Measurements from ENCODE around the gene CRB1. TPM values are rescaled to one million over a fixed set of nuclear protein-coding genes. Genes with fewer than 3 reads are reported as not detected.

The CRB1 gene
- total RNA-seq, 1 donor from 2014 or later: not detected

DNA sequence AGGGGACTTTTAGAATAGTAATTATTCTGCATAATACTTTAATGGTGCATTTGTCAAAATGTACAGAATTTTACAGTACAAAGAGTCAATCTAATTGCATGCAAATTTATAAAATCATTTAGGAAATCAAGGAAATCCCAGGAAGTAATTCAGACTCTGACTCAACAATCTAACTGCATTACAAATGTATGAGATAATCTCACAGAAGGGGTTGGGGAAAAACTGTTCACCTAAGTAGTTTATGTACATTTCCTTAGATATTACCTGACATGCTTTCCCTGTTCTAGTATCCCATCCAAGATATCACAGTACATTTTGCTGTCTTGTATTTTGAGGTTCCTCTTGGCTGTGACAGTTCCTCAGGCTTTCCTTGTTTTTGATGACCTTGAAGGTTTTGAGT is 4.7 kb downstream of the CRB1 start:
- intact Hi-C loops (cut with micrococcal nuclease): no loop called here
- DNase-seq: no peak
- no peak overlapping the region for H3K4me3 Mint-ChIP-seq
- no peaks in the 10 kb centered on the region for H3K4me1 Mint-ChIP-seq
- H3K36me3 Mint-ChIP-seq (ENCODE audit: low read depth): no peaks in the 10 kb centered on the region
- peaks cover 6% of the 10 kb centered on the region for H3K27me3 Mint-ChIP-seq
- no peak overlapping the region for H3K27ac Mint-ChIP-seq
- H3K9me3 Mint-ChIP-seq: no peaks in the 10 kb centered on the region

GRCh38 chr1:197277166-197277565 is 9.1 kb downstream of the CRB1 start:
- Mint-ChIP-seq H3K4me3 (no peak overlapping the region), H3K36me3 (ENCODE audit: low read depth) (no peaks in the 10 kb centered on the region), H3K27me3 (peaks cover 10% of the 10 kb centered on the region), H3K9me3 (no peaks in the 10 kb centered on the region), H3K27ac (no peak overlapping the region), H3K4me1 (no peaks in the 10 kb centered on the region)
- intact Hi-C loops (cut with micrococcal nuclease): no loop called here
- DNase-seq: no peak

- Mint-ChIP-seq H3K9me3 (no peaks in the 10 kb centered on the region), H3K4me3 (no peak overlapping the region), H3K4me1 (peaks cover 1% of the 10 kb centered on the region), H3K36me3 (ENCODE audit: low read depth) (no peaks in the 10 kb centered on the region), H3K27me3 (peaks cover 12% of the 10 kb centered on the region), H3K27ac (no peak overlapping the region)
- DNase-seq: no peak
- intact Hi-C loops (cut with micrococcal nuclease): no loop called here
These were observed 16.3 kb downstream of the CRB1 start for GRCh38 chr1:197284325-197284724.

DNA sequence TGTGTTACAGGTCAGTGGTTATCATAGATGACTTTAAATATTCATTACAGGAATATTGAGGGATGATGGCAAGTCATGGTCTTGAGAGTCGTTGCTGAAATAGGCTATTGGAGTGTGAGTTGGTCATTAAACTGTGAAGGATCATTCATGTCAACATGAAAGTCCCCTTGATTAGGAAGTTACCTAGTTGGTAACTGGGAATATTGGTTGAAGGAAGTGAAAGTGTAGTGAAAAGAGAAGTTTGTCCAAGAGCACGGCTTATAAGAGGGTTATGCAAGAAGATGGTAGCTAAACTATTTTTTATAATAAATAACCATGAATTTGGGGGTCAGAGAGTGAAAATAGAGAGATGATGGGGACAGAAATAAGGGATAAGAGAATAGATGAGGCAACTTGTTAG is 16.9 kb downstream of the CRB1 start:
- Mint-ChIP-seq H3K4me3 (no peak overlapping the region), H3K27me3 (peaks cover 12% of the 10 kb centered on the region), H3K9me3 (no peaks in the 10 kb centered on the region), H3K36me3 (ENCODE audit: low read depth) (no peaks in the 10 kb centered on the region), H3K27ac (no peak overlapping the region), H3K4me1 (peaks cover 1% of the 10 kb centered on the region)
- DNase-seq: no peak
- intact Hi-C loops (cut with micrococcal nuclease): no loop called here

GRCh38 chr1:197285526-197286205 is 17.6 kb downstream of the CRB1 start:
- intact Hi-C loops (cut with micrococcal nuclease): no loop called here
- DNase-seq: no peak
- Mint-ChIP-seq H3K36me3 (ENCODE audit: low read depth) (no peaks in the 10 kb centered on the region), H3K27ac (no peak overlapping the region), H3K9me3 (no peaks in the 10 kb centered on the region), H3K27me3 (peaks cover 10% of the 10 kb centered on the region), H3K4me1 (peaks cover 1% of the 10 kb centered on the region), H3K4me3 (no peak overlapping the region)

DNA sequence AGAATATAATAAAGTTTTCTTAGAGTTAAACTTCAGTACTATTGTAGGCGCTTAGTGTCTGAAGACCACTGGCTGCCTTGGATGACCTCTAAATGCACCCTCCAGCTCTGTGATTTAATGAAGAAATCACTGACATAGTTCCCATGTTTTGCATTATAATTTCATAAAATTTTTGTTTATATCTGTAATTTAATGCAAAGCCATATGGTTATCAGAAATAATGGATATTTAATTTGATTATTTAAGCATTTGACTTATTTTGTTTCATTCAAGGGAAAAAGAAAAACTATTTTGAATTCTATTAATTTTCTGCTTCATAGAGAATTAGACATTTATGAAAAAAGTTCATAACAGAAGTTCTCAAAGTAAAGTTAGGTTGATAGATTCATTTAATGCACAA is 18.6 kb downstream of the CRB1 start:
- Mint-ChIP-seq H3K27me3 (peaks cover 9% of the 10 kb centered on the region), H3K9me3 (no peaks in the 10 kb centered on the region), H3K4me3 (no peak overlapping the region), H3K4me1 (peaks cover 1% of the 10 kb centered on the region), H3K36me3 (ENCODE audit: low read depth) (no peaks in the 10 kb centered on the region), H3K27ac (no peak overlapping the region)
- intact Hi-C loops (cut with micrococcal nuclease): no loop called here
- no peak for DNase-seq

- Mint-ChIP-seq H3K4me1 (peaks cover 1% of the 10 kb centered on the region), H3K27ac (no peak overlapping the region), H3K27me3 (peaks cover 10% of the 10 kb centered on the region), H3K4me3 (no peak overlapping the region), H3K9me3 (peaks cover under 1% of the 10 kb centered on the region), H3K36me3 (ENCODE audit: low read depth) (no peaks in the 10 kb centered on the region)
- intact Hi-C loops (cut with micrococcal nuclease): no loop called here
- no peak for DNase-seq
These were observed 19.8 kb downstream of the CRB1 start for GRCh38 chr1:197287863-197288262.

GRCh38 chr1:197302775-197303174 is 34.7 kb downstream of the CRB1 start:
- Mint-ChIP-seq H3K27ac (no peak overlapping the region), H3K36me3 (ENCODE audit: low read depth) (no peaks in the 10 kb centered on the region), H3K9me3 (no peaks in the 10 kb centered on the region), H3K4me3 (no peak overlapping the region), H3K4me1 (no peaks in the 10 kb centered on the region), H3K27me3 (peaks cover 10% of the 10 kb centered on the region)
- intact Hi-C loops (cut with micrococcal nuclease): no loop called here
- no peak for DNase-seq

DNA sequence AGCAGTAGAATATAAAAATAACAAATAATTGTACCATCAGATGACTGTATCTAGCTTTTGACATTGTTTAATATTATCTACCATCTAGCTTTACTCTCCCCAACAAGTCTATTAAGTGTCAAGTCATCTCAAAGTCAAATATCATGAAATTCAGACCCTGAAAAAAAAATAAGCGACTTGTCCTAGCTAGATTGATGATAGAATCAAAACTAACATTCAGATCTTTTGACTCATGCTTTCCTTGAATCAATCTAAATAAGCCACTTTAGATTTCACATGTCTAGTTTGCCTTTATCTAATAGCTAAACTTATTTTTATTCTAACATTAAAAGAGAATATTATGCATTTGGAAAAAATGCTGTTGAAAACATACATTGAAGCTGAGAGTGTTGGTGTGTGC is 35.4 kb downstream of the CRB1 start:
- Mint-ChIP-seq H3K27me3 (peaks cover 8% of the 10 kb centered on the region), H3K4me3 (no peak overlapping the region), H3K4me1 (no peaks in the 10 kb centered on the region), H3K27ac (no peak overlapping the region), H3K36me3 (ENCODE audit: low read depth) (no peaks in the 10 kb centered on the region), H3K9me3 (no peaks in the 10 kb centered on the region)
- intact Hi-C loops (cut with micrococcal nuclease): no loop called here
- no peak for DNase-seq

- peaks cover 5% of the 10 kb centered on the region for H3K27me3 Mint-ChIP-seq
- no peak overlapping the region for H3K27ac Mint-ChIP-seq
- H3K9me3 Mint-ChIP-seq: no peaks in the 10 kb centered on the region
- intact Hi-C loops (cut with micrococcal nuclease): no loop called here
- no peaks in the 10 kb centered on the region for H3K36me3 Mint-ChIP-seq (ENCODE audit: low read depth)
- H3K4me3 Mint-ChIP-seq: no peak overlapping the region
- no peak for DNase-seq
- no peaks in the 10 kb centered on the region for H3K4me1 Mint-ChIP-seq
These were observed 36.7 kb downstream of the CRB1 start for GRCh38 chr1:197304638-197305200.

DNA sequence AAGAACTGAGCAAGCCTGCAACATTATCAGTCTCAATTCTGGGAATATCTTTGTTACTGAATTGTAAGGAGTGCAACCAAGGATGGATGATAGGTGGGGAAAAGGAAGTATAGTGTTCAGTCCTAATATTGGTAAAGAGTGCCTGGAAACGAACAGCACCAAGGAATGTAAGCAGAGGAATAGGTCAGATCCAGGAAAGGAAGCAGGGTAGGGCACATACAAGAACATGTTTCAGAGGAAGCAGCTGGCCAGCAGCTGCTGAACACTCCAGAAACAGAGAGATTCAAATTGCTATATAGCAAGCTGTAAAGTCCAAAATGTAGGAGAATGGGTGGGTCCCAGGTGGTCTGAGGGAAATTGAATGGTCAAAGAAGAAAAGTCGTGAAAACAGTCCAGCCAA is 37.9 kb downstream of the CRB1 start:
- H3K36me3 Mint-ChIP-seq (ENCODE audit: low read depth): no peaks in the 10 kb centered on the region
- H3K4me3 Mint-ChIP-seq: no peak overlapping the region
- peaks cover 5% of the 10 kb centered on the region for H3K27me3 Mint-ChIP-seq

DNA sequence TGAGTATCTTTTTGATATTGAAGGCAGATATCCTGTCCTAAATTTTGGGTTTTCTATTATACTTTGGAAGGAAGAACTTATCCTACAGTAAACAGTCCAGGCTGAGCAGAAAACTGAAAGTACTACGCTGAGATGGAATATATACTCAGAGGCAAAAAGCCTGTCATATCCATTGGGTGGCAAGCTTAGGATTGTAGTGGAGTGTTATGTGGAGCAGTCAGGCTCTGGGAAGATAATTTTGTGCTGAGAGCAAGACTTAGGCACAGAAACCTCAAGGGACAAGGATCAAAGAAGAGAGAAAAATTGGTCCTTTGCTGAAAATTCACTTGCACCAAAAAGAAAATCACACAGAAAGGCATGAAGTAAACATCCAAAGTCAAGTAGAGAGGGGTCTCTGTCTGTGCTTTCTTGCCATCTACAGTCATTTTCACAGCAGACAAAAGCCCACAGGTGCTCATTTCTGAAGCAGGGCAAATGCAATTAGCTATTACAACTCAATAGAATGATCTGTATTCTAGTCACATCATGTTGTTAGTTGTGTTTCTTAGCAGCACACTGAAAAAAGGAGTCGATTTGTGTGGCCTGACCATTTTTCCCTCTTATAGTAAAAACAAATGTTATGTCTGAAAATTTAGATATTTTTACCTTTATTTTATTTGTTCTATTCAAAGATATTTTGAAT is 38.5 kb downstream of the CRB1 start:
- no peak for DNase-seq
- Mint-ChIP-seq H3K4me1 (no peaks in the 10 kb centered on the region), H3K9me3 (no peaks in the 10 kb centered on the region), H3K27ac (no peak overlapping the region), H3K36me3 (ENCODE audit: low read depth) (no peaks in the 10 kb centered on the region), H3K4me3 (no peak overlapping the region), H3K27me3 (peaks cover 5% of the 10 kb centered on the region)
- intact Hi-C loops (cut with micrococcal nuclease): no loop called here

More for the DNA sequence above, 37.9 kb downstream of the CRB1 start:
- Mint-ChIP-seq H3K4me1 (no peaks in the 10 kb centered on the region), H3K9me3 (no peaks in the 10 kb centered on the region), H3K27ac (no peak overlapping the region)
- intact Hi-C loops (cut with micrococcal nuclease): no loop called here
- DNase-seq: no peak

- H3K27ac Mint-ChIP-seq: no peak overlapping the region
- H3K4me3 Mint-ChIP-seq: no peak overlapping the region
- no peaks in the 10 kb centered on the region for H3K9me3 Mint-ChIP-seq
- peaks cover 4% of the 10 kb centered on the region for H3K27me3 Mint-ChIP-seq
- intact Hi-C loops (cut with micrococcal nuclease): no loop called here
- DNase-seq: no peak
- no peaks in the 10 kb centered on the region for H3K36me3 Mint-ChIP-seq (ENCODE audit: low read depth)
- no peaks in the 10 kb centered on the region for H3K4me1 Mint-ChIP-seq
These were observed 39.1 kb downstream of the CRB1 start for GRCh38 chr1:197307136-197307535.

DNA sequence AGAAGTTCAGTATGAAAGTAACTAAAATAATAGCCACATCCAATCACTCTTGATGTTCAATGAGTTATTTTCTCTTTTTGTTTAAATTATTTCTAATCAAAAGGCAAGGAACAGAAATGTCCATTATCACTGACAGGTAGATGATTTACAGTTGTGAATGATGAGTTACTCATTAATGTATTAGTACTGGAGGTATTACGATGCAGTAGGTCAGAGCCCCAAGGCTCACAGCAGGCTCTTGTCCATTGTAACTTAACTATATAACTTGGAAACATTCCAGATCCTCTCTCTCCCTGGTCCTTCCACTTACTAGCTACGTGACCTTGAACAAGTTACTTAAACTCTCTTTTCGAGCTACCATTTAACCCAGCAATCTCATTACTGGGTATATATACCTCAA is 39.5 kb downstream of the CRB1 start:
- H3K36me3 Mint-ChIP-seq (ENCODE audit: low read depth): no peaks in the 10 kb centered on the region
- no peaks in the 10 kb centered on the region for H3K9me3 Mint-ChIP-seq
- intact Hi-C loops (cut with micrococcal nuclease): no loop called here
- H3K4me1 Mint-ChIP-seq: no peaks in the 10 kb centered on the region
- no peak overlapping the region for H3K4me3 Mint-ChIP-seq
- peaks cover 4% of the 10 kb centered on the region for H3K27me3 Mint-ChIP-seq
- DNase-seq: no peak
- H3K27ac Mint-ChIP-seq: no peak overlapping the region
